Stimulated activated CD4-positive, alpha-beta T cell treated with anti-CD3 and anti-CD28 coated beads, TNF-alpha, amount 100 ng/mL, for 24 hours (primary cell): Measurements from ENCODE around the gene RS1.

Experiments
- DNase-seq, 3 experiments: peaks; one replicate each; pipeline ENCODE4 v3.0.0-alpha.2; 2020; ENCODE audit warnings: low read depth in 3 of 3

RS1 gene

GRCh38 chrX:18668071-18668835 is 3.7 kb downstream of the RS1 start:
- no peak for DNase-seq

DNA sequence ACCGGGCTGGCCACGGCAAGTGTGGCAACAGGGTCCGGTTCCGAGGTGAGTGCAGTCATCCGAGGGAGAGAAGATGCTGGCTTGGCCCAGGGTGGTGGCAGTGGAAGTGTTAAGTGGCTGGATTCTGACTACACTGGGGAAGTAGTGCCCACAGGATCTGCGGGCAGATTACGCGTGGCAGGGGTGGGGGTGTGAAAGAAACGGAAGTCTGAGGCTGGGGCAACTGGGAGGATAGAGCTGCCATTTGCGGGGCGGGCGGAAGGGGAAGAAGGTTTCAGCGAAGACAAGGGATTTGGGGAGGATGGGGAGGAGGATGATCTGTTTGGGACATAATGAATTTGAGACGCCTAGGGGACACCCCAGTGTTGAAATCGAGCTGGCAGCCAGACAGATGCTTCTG is 5.3 kb downstream of the RS1 start:
- no peak for DNase-seq

DNA sequence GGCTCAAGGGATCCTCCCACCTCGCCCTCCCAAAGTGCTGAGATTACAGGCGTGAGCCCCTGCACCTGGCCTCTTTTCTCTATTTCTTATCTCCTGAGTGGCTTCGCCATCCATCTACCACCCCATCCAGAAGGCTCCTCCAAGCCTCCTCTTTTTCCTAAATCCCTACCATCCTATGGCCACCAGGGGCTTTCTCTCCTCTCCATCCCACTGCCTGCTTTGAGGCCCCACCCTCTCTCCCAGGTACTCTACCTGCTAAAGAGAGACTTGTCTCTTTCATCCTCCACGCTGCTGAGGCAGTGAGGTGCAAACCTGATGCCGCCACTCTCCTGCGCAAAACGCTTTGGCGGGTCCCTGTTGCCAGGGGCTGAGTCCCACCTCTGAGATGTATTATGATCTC is 7.0 kb downstream of the RS1 start:
- DNase-seq, result no peak

DNA sequence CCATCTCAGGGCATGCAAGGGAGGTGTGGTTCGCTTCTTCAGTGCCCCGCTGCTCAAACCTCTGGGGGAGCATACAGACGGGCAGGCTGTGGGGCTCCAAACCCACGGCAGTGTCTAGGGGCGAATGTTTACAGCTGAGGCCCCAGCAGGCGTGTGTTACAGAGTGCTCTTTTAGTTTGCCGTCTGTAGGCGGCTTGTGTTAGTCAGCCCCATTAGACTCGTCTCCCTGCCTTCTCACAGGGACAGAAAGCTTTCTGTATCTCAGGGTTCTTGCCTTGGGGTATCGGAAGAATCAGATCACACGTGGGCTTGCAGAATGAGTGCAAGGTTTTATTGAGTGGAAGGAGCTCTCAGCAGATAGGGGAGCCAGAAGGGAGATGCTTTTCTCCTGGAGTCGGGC is 10.6 kb downstream of the RS1 start:
- DNase-seq, result no peak

GRCh38 chrX:18654875-18655836 is 16.8 kb downstream of the RS1 start:
- DNase-seq, result no peak

- DNase-seq, result no peak
Measured at GRCh38 chrX:18652636-18653035, 19.3 kb downstream of the RS1 start.

DNA sequence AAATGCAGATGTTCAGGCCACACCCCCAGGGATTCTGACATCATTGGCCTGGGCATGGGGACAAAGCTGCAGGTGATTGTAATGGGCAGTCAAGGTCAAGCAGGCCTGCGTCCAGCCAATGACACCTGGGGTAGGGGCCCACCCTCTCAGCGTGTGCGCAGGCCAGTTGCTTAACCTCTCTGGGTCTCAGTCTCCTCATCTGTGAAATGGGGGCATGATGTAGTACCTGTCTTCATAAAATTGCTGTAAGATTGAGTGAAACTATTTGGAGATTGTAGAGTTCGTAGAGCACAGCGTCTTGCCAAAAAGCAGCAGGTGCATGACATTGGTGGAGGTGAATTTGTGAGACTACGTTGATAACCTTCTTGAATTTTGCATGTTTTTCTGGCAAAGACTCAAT is 21.2 kb downstream of the RS1 start:
- DNase-seq, result no peak

DNA sequence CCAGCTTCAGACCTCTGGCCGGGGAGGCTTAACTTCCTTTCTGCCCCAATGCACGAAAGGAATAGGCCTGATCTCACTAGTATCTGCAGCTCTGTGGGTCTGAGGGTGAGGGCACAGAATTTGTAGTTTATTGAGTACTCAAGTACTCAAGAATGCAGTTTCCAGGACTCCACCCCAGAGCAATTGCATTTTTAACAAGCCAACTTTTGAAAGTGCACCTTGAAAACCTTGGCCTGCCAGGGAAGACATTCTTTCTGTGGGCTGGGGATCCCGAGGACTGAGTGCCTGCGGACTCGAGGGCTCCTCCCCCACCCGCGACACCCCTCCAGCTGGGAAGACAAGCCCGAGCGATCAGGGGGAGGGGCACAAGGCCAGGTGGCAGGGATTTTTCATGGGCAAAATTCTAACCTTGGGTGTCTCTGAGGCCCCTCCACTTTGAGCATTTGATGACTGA is 22.4 kb downstream of the RS1 start:
- no peak for DNase-seq

DNA sequence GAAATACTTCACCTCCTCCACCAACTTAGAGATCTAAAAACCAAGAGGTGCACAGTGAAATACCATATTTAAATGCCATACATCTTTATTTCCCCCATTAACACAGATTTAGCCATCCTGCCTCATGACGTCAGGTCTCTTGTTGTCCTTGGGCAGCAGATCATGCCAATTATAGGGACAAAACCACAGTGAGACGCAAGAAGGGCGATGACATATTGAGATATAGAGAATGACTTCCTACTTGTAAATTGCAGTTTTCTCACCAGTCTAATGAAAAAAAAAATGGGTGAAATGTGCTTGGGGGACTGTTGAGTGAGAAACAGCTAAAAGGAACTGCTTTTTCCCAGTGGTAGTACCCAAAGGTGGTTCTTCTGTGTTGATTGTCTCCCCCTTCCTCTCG is 24.3 kb downstream of the RS1 start:
- no peak for DNase-seq

DNA sequence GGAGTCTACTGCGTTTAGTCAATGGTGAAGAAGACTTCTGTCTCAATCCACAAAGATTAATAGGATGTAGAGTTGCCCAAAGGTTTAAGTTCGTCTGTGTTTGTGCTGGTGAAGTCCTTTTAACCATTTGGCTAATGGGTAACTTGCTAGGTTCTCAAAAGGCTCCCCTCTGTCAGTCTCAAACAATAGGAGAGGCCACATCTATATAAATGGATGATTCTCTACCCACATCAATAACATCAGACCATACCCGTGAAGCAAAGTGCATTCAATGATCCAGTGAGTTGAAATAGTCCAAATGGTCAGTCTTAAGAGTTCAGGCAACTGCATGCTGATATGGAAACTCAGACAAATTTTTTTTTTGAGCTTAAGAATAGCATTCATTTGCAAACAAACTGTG is 28.1 kb downstream of the RS1 start:
- DNase-seq, result no peak

GRCh38 chrX:18643243-18643642 is 28.7 kb downstream of the RS1 start:
- DNase-seq, result no peak

- no peak for DNase-seq
Measured at GRCh38 chrX:18640686-18641085, 31.2 kb downstream of the RS1 start.

GRCh38 chrX:18639280-18639679 is 32.6 kb downstream of the RS1 start:
- DNase-seq, result no peak

DNA sequence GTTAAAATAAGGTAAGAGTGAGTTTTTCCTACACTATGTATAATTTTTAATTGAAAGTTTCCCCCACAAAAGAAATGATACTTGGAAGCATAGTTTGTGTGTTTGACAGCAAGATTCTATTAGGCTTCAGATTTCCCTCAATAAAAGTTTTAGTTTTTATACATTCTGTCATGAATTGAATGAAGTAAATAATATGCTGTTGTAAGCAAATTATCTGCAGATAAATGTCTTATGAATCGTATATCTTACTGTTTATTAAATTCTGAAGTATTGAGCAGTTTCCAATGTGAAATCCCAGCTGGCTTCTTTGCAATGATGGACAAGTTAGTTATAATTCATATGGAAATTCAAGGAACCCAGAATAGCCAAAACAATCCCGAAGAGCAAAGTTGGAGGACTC is 33.5 kb downstream of the RS1 start:
- no peak for DNase-seq

- DNase-seq, result no peak
Measured at GRCh38 chrX:18630934-18631333, 41.0 kb downstream of the RS1 start.

- DNase-seq, result no peak
Measured at GRCh38 chrX:18624599-18624998, 47.3 kb downstream of the RS1 start.

DNA sequence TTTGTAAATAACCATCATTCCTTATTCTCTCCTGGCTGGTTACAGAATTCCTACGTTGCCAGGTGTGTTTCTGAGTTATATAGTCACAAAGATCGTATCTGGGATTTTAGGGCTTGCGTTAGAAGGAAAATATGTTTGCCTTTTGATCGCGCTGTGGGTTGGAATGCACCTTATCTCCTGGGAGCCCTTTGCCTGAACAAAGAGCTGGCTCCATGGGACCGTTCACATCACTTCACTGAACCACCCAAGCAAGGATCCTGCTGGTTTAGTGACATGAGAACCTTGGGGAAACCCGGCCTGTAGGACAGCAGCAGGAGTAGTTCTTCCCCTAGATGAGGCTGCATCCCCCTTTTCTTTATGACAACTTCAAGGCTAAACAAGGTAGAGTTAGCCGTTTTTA is 51.6 kb downstream of the RS1 start:
- no peak for DNase-seq

DNA sequence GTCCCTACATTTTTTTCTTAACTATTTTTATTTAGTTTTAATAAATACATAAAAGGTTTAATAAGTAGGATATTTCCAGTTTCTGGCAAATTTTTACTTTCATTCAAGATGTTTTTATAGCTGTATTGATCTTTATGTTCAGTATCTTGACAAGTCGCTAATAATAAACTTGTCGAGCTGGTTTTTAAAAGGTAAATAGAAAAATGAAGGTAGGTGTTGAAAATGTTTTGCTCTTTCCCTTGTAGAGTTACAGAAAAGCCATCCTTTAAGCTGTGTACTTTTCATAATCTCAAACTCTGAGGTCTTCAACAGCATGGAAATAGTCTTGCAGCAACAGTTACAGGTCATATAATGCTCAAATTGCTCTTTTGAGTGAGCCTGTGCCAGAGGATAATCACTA is 52.6 kb downstream of the RS1 start:
- no peak for DNase-seq

DNA sequence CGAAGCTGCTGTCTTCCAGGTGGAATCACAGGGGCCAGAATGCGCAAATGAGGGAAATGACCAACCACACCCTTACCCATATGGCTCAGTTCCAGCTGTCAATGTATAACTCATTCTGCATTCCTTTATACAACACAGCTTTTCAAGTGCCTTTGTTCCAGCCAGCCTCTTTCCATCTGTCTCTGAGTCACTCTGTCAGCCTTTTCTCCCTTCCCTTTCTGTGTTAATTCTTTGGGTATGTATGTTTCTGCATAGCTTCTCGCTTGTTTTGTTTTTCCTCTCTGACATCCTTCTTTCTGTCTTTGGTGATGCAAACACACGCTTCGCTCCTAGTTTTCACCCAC is 54.5 kb downstream of the RS1 start:
- DNase-seq, result no peak

GRCh38 chrX:18616688-18617406 is 55.1 kb downstream of the RS1 start:
- no peak for DNase-seq

GRCh38 chrX:18613930-18614639 is 57.8 kb downstream of the RS1 start:
- no peak for DNase-seq

GRCh38 chrX:18607966-18608365 is 63.9 kb downstream of the RS1 start:
- DNase-seq, result no peak
